Posterior cingulate gyrus (tissue), 11 donors: ENCODE measurements around the gene TIMP2.
"Not testable (repeated sequence)": the region's sequence is repeated elsewhere in the genome, so short reads cannot be mapped to it uniquely, and the experiment has no call there.

Experiments
- DNase-seq, 10 donors: peaks; one replicate each; pipeline versions ENCODE4 v3.0.0 to v3.0.0-alpha.2; 2020 to 2021; ENCODE audit warnings: mixed read lengths in 3 of 10
- intact Hi-C: fragments of 100-400 bp; cut with DNase I; formaldehyde crosslinking; loops from one replicate; pipeline ENCODE4 v1.15.1; 2023

Gene TIMP2

DNA sequence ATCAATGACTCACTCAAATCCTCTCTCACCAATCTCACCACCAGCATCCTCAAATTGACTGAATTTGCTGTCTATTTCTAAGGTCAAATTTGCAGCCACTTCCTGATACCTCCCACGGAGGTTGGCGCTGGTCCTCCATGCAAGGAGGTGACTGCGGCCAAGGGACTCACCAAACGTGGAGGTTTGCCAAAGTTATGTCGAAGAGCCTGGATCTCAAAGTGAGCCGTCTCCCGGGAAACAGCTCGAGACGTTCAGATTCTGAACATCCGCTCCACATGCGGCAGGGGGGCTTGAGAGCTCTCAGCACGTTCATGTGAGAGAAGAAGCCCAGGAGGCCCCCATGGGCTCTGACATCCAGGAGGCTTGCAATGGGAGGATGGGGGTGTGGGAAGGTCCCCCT, 31.9 kb upstream of the TIMP2 start:
- peak in 1 of 10 donors; percentile 82 for DNase-seq

DNA sequence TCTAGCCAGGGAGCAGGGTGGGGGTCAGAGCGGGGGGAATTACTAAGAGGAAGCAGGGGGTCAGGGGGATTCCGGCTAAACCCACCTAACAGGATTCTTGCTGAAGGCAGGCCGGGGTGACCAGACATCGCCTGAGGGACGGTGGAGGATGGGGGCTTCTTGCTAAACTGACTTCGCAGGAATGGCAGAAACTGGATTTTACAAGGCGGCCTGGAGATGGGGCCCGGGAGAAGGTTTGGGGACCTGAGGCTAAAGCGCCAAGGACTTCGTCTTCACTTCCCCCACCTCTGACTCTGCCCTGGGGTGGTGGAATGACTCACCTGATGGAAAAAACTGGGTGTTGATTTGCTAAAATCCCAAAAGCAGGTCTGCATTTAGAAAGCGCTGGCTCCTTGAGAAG, 31.1 kb upstream of the TIMP2 start:
- intact Hi-C loops = no loop called here
- no peak for DNase-seq

More for the DNA sequence above, 31.9 kb upstream of the TIMP2 start:
- intact Hi-C loops = no loop called here

DNA sequence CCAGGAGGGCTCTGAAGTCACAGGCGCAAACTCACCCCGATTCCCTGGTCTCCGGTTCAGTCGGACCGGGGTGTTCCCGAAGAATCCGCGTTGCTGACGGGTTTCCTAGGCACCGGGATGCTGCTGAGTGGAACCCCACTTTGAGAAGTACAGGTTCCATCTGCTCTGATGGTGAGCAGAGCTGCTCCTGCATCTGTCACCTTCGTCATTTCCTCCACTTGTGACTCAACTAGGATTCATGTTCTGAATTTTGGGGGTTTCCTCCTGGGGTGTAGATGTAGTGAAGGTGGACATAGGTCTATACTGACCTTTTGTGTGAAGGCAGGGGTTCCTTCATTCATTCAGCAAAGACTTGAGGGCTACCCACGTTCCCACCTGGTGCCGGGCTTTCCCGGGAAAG, 29.5 kb upstream of the TIMP2 start:
- intact Hi-C loops = no loop called here

DNA sequence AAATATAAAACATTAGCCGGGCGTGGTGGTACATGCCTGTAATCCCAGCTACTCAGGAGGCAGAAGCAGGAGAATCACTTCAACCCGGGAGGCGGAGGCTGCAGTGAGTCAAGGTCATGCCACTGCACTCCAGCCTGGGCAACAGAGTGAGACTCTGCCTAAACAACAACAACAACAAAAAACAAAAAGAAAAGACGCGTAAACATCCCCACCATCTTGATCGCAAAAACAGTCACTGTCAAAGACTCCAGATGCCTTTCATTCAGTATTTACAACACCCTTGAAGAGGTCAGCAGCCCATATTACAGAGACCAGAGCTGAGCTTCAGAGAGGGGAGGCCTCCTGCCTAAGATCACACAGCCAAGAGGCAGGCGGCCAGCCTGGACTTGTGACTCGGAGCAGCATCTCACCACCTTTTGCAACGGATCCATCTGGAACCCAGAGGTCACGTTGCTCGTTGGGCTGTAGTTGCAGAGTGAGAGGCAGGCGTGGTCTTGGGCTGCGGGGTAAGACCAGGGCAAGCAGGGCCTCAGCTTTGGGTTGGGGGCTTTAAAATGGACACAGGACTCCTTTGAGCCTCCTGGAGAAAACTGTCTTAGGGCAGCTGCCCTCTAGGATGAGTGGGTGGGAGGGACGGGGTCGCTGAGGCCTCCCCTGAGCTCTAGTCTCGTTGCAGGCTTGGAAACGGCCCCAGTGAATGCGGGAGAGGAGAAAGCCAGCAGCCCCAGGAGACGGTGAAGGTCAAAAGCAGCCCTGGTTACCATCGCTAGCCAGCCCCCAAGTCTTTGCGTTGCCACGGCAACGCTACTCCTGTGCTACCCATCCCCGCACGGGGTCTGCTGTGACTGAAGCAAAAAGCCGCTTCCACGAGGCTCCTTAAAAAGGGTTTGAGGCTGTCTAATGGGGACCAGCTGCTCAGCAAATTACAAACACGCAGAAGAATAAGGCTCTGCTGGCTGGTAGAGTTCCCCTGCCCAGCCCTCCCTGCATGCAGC, 28.5 kb upstream of the TIMP2 start:
- intact Hi-C loops = no loop called here
- DNase-seq = peak in 2 of 10 donors; percentile 30 to 87

More for the DNA sequence above, 29.5 kb upstream of the TIMP2 start:
- no peak for DNase-seq

DNA sequence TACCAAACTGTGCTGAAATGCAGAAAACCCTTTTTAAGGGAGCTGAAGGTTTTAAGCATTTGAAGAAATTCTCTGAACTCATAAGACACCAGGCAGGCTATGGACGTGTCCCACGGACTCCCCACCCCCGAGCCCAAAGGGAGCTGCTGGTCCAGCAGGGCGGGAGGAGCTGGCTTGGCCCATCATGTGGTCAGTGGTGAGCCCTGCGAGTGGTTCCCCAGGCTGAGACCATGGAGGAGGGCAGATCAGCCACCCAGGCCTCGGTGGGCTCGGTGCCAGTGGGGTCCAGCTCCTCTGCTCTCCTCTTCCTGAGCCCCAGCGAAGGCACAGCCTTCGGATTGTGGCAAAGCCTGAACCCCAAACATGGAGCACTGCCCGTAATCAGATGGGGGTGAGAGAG, 27.5 kb upstream of the TIMP2 start:
- intact Hi-C loops = no loop called here
- DNase-seq = peak in 1 of 10 donors; percentile 77

DNA sequence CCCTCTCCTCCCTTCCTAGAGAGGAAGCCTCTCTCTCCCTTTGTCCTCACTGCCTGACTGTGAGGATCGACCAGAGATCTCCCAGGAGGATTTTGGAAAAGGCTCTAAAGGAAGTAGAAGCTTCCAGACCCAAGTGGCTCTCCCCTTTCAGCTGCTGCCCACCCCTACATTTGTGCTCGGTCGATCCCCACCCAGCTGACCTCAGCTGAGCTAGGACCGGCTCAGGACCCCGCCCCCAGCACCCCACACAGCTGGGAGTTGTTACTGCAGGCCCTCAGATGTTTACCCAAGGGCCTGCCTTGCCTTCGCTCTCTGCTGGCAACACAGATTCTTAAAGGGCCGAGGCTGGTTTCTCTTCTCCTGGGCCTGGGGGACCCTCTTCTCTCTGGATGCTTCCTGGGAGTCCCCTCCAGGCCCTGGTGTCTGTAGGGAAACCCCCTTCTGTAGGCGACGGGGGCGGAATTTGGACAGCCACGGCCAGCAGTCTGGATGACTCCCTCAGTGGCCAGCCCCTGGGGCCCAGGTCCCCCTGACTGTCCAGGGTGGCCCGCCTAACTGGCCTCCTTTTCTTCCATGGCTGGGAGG, 26.9 kb upstream of the TIMP2 start:
- peak in 1 of 10 donors; percentile 79 for DNase-seq
- intact Hi-C loops = no loop called here

DNA sequence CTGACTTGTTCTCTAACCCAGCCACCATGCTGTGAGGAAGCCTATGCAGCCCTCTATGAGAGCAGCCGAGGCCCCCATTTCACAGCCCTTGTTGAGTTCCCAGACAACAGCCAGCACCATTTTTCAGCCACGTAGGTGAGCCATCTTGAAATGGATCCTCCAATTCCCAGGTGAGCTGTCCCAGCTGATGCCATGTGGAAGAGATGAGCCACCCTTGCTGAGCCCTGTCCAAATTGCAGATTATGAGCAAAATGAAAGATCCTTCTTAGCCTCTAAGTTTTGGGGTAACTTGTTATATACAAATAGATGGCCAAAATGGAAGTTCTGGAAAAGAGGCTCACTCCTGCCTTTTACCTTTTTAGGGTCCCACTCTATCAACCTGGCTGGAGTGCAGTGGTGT, 25.7 kb upstream of the TIMP2 start:
- DNase-seq = no peak
- intact Hi-C loops = no loop called here

DNA sequence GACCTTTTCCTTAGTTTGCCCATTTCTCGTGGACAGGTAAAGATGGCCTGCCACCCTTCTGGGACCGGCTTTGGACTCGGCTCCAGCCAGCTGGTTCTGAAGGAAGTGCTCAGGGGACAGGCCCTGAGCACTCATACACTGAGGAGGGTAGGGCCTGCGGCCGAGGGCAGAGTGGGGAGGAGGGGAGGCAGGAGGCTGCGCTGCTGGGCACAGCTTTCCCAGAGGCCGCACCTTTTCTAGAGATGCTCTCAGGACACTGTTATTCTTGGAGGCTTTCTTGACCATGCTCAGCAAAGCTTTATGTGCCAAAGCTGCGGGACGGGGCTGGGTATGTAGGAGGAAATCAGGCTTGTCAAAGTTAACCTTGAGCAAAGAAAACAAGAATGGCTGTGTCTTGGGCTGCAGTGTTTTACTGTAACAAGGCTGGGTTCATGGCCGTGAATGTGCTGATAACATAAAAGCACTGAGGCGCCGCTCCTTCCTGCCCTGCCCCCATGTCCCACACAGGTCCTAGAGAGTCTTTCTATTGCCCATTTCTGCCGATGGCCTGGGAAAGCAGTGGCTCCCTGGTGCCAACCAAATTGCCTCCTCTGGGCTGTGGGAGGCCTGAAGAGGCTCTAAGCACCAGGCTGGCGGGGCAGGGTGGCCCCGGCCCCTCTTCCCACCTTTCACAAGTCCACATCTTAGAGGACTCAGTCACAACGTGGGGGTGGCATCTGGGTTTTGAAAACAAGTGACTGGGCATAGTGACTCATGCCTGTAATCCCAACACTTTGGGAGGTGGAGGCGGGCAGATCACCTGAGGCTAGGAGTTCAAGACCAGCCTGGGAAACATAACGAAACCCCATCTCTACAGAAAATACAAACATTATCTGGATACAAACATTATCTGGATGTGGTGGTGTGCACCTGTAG, 22.3 kb upstream of the TIMP2 start:
- peak in 1 of 10 donors; percentile 70 for DNase-seq
- intact Hi-C loops = no loop called here

DNA sequence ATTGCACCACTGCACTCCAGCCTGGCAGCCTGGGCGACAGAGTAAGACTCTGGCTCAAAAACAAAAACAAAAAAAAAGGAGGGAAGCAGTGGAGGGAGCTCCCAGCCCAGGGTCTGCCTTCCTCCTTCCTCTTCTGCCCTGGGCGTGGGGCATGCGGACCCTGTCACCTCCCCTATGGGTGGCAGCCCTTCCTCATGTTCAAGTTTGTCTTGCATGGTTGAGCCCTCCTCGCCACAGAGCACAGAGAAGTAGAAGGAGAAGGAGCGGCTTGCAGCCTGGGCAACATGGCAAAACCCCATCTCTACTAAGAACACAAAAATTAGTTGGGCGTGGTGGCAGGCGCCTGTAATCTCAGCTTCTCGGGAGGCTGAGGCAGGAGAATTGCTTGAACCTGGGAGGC, 21.4 kb upstream of the TIMP2 start:
- intact Hi-C loops = no loop called here
- DNase-seq = no peak

DNA sequence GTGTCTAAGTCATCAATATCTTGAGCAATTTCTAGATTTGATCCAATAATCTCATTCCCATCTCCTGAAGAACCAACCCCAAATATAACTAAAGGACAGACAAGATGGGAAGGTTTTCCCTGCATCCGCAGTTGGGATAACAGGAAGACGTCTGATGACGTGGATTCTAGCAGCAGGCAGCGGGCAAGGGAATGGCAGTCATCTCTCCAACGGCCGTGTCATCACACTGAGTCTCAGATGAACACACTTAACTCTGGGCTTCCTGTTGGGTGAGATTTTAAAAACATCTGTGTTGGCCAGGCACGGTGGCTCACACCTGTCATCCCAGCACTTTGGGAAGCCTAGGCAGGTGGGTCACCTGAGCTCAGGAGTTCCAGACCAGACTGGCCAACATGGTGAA, 20.9 kb upstream of the TIMP2 start:
- no peak for DNase-seq
- intact Hi-C loops = no loop called here

DNA sequence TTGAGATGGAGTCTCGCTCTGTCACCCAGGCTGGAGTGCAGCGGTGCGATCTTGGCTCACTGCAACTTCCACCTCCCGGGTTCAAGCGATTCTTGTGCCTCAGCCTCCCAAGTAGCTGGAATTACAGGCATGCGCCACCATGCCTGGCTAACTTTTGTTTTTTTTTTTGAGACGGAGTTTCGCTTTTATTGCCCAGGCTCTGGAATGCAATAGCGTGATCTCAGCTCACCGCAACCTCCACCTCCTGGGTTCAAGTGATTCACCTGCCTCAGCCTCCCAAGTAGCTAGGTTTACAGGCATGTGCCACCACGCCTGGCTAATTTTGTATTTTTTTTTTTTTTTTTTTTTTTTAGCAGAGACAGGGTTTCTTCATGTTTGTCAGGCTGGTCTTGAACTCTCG, 20.3 kb upstream of the TIMP2 start:
- intact Hi-C loops, DNase-seq: not testable (repeated sequence)

DNA sequence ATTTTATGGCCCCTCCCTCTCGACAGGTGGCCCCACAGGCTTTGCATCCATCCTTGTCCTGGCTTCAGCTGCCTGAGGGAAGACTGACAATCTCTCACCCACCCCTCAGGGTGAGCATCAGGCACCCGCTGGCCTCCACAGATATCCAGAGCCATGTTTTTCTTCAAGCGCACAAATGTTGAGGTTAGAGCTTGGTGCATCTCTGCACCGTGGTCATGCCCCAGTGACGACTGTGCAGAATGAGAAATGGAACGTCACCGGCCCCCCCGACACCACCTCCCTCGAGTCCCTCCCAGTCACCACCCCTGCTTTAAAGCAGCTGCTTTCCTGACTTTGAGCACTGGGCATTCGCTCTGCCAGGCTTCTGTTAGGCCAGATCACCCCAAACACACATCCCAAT, 19.8 kb upstream of the TIMP2 start:
- no peak for DNase-seq
- intact Hi-C loops = no loop called here

DNA sequence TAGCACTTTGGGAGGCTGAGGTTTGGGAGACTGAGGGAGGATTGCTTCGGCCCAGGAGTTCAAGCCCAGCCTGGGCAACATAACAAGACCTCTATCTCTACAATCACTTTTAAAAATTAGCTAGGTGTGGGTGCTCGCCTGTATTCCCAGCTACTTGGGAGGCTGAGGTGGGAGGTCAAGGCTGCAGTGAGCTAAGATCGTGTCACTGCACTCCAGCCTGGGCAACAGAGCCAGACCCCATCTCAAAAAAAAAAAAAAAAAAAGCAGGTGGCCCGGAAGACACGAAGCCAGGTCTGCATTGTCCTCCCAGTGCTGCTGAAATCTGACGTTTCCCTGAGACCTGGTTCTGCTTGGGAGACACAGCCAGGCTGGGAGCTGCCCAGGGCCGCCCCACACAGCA, 18.8 kb upstream of the TIMP2 start:
- DNase-seq = no peak
- intact Hi-C loops = no loop called here

DNA sequence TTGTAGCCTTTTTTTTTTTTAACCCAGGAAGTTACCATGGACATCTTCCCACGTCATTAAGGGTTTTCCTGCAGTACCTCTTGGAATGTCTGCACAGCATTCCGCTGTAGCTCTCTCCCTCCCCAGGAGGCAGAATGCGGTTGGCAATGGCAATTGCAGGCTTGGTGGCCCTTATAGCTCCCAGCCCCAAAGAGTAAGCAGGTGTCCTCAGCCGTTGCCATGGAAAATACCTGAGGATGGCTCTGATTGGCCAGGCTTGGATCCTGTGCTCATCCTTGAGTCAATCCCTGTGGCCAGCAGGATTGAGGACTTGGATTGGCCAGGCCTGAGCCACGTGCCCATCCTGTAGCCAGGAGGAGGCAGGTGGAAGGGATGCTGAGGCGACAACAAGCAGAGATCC, 15.5 kb upstream of the TIMP2 start:
- intact Hi-C loops = no loop called here
- peak in 1 of 10 donors; percentile 88 for DNase-seq

DNA sequence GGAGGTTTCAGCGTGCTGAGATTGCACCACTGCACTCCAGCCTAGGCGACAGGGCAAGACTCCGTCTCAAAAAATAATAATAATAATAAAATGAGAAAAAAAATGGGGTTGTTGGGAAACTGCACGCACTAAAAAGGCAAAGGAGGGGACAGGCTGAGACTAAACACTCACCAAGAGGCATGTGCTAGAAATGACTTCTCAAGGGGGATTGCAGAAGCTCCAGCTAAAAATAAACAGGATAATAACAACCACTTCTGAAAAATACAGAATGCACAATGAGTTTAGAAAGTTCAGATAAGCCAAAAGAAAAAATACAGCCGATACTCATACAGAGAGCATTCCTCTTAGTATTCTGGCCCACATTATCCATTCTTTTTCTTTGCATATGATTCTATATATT, 15.1 kb upstream of the TIMP2 start:
- intact Hi-C loops = no loop called here
- DNase-seq = no peak

DNA sequence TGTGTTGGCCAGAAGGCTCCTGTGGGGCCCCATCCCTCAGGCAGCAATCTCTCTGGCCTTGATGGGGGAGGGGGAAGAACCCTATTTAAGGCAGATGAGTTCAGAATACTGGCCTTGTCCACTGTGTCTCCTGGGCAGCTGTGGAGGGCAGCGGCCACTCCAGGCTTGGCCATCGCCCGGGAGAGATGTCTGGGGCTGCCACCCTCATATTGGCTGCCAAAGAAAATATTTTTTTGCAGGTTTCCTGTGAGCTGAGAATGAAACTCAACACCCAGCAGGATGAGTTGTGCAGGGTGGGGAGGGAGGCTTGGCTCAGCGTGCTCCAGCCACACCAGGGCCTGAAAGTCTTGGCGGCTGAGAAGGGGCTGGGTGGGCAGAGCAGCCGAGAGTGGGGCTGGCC, 14.4 kb upstream of the TIMP2 start:
- DNase-seq = no peak
- intact Hi-C loops = no loop called here

DNA sequence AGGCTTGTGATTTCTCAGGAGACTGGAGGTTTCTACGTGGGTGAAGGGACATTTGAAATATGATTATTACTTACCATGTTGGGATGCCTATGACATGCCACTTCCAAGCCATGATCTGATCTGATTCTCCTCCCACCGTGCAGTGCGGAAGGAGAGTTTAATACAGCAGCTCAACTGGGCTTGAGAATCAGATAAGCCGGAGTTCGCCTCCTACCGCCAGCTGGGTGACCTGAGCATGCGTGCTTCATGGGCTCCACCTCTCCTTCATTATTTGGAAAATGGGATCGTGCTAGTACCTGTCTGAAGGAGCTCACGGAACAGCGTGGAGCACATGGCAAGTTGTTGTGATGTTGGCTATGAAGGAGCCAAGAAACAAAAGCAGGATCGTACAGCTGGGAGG, 12.4 kb upstream of the TIMP2 start:
- DNase-seq = no peak
- intact Hi-C loops = no loop called here

DNA sequence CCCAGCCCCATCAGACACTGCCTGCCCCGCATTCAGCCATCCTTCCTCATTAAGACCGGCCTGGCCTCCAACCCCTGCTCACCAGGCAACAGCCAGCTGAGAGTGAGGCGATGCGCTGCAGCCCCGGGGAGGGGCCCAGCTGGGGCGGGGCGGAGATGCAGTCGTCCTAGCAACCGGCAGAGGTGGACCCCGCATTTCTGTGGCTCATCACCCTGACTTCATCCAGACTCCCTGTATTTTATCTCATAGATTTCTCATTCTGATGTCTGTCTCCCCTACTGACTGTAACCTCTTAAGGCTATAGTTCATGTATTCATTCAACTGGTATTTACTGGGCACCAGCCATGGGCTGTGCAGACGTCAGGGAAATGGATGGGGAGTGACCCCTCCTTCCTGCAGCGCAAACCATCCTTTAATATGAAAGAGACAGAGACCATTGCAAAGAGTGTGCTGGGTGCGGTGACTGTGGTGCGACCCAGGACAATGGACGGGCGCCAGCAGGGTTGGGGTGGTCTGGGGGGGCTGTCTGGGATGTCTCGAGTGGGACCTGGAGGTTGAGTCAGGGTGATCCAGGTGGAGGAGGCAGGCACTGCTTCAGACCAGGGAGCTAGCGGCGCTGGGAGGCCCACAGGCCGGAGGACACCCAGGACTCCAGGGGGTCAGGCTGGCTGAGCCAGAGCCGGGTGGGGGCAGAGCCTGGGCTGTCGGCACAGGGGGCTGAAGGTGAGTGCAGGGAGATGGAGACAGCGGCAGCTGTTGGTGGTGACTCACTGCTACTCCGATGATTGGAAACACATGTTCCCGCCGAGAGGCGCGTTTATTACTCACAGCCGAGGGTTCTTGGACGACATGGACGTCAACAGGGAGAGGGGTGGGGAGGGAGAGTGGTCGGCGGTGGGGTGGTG, 10.5 kb upstream of the TIMP2 start:
- intact Hi-C loops = no loop called here
- no peak for DNase-seq

DNA sequence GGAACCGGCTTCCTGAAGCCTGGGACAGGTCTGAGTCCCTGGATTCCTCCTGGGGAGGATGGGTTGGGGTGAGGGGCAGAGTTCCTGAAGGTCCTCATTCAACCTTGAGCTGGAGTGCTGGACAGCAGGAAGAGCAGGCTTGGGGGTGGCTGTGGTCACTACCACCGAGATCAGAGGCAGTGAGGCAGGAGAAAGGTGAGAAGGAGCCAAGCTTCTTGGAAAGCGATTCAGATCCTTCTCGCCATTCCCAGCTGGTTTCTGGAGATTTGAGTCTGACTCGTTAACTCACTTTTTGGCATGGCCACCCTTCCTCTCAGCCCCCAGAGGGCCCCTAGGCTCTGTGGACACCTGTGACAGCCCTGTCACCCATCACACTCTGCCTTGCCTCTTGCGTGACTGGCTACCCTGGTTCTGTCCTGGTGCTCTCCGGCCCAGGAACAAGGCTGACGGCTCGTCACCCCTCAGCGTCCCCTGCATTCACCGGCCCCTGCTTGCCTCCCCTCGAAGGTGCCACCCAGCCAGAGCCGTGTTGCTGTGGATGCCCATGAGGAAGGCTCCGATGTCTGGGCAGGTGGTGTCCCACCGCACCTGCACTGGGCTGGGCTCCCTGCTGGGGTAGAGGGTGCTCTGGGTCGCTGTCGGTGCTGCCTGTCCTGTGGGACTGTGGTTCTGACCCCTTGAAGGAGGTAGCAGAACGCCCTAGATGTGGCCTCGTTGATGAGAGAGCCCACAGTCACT, 9.7 kb upstream of the TIMP2 start:
- intact Hi-C loops = loop anchor here (1.0 kb wide), 1 partner anchor 10 kb away; the partner anchor contains the start of gene TIMP2
- DNase-seq = no peak
